H1 (cell line): Measurements from ENCODE around the gene PMS2. TPM values are rescaled to one million over a fixed set of nuclear protein-coding genes. Genes with fewer than 3 reads are reported as not detected.

Experiments
- CTCF ChIA-PET: fragments of 300-600 bp; sonication (Branson Sonifier 250); formaldehyde crosslinking; loops from one replicate; lab custom pipeline; 2021; ENCODE audit not compliant: partially characterized antibody; lab: Charles Lee
- POLR2A ChIA-PET: fragments of 300-600 bp; sonication (Branson Sonifier 250); formaldehyde crosslinking; loops from one replicate; lab custom pipeline; 2021; ENCODE audit warnings: inconsistent platforms; ENCODE audit not compliant: partially characterized antibody; lab: Charles Lee
- DNase-seq, 2 experiments: peaks; one replicate each; pipeline versions ENCODE4 v3.0.0 to v3.0.0-alpha.2; 2010 to 2022; ENCODE audit warnings: low spot score in 2 of 2, low read depth in 1 of 2, mixed read lengths in 1 of 2
- FAIRE-seq: peaks from 2 replicates; lab custom pipeline; 2011; peaks lifted over from hg19 to GRCh38; lab: Jason Lieb, UNC
- H2AFZ ChIP-seq: 2 replicates; pipeline ENCODE4 v1.8.1; 2012; ENCODE audit warnings: low read length, inconsistent platforms
- H2AK5ac ChIP-seq: 2 replicates; pipeline ENCODE4 v1.6.1; 2013; ENCODE audit warnings: low read depth, low read length
- H2BK120ac ChIP-seq: replicated peaks from 2 replicates; pipeline ENCODE3; 2013; ENCODE audit warnings: low read depth, low read length, inconsistent platforms
- H2BK12ac ChIP-seq: 2 replicates; pipeline ENCODE4 v1.6.1; 2013; ENCODE audit warnings: low read depth, low read length
- H2BK15ac ChIP-seq: 2 replicates; pipeline ENCODE4 v1.6.1; 2013; ENCODE audit warnings: low read length
- H2BK20ac ChIP-seq: 2 replicates; pipeline ENCODE4 v1.6.1; 2013; ENCODE audit warnings: low read length
- H2BK5ac ChIP-seq: 2 replicates; pipeline ENCODE4 v1.6.1; 2013; ENCODE audit warnings: low read depth, low read length
- H3K14ac ChIP-seq: 2 replicates; pipeline ENCODE4 v1.6.1; 2013; ENCODE audit warnings: inconsistent platforms; ENCODE audit not compliant: insufficient read length
- H3K18ac ChIP-seq: 2 replicates; pipeline ENCODE4 v1.6.1; 2013; ENCODE audit warnings: low read length; ENCODE audit errors: extremely low read depth
- H3K23ac ChIP-seq: 2 replicates; pipeline ENCODE4 v1.6.1; 2013; ENCODE audit warnings: inconsistent platforms; ENCODE audit not compliant: insufficient read length
- H3K23me2 ChIP-seq: 2 replicates; pipeline ENCODE4 v1.6.1; 2013; ENCODE audit warnings: low read depth, low read length
- H3K27ac ChIP-seq: 2 replicates; pipeline ENCODE4 v1.6.1; 2011; ENCODE audit warnings: low read depth, low read length, inconsistent platforms
- H3K27me3 ChIP-seq, 4 experiments: replicated peaks in 1 of 4; 1 replicate in 1 of 4; 2 replicates in 3 of 4; pipeline versions ENCODE4 v1.6.1 to v1.8.1; 2011 to 2013; ENCODE audit warnings: low read length in 3 of 4, mild to moderate bottlenecking in 3 of 4, inconsistent platforms in 2 of 4, mixed read lengths in 2 of 4, moderate library complexity in 1 of 4; ENCODE audit not compliant: control insufficient read depth in 3 of 4, insufficient read depth in 3 of 4; ENCODE audit errors: extremely low read depth in 1 of 4
- H3K36me3 ChIP-seq, 4 experiments: 2 replicates each; pipeline versions ENCODE4 v1.6.1 to v1.8.1; 2011 to 2013; ENCODE audit warnings: mild to moderate bottlenecking in 4 of 4, low read length in 3 of 4, moderate library complexity in 2 of 4, control low read depth in 1 of 4, inconsistent platforms in 1 of 4; ENCODE audit not compliant: insufficient read depth in 4 of 4, control insufficient read depth in 2 of 4
- H3K4ac ChIP-seq: replicated peaks from 2 replicates; pipeline ENCODE3; 2013; ENCODE audit warnings: low read length, low read depth, mixed read lengths, inconsistent platforms; ENCODE audit not compliant: insufficient read length
- H3K4me1 ChIP-seq, 4 experiments: replicated peaks in 1 of 4; 1 replicate in 1 of 4; 2 replicates in 3 of 4; pipeline versions ENCODE4 v1.6.1 to v1.8.1; 2011 to 2013; ENCODE audit warnings: low read length in 3 of 4, inconsistent platforms in 2 of 4, mixed read lengths in 1 of 4; ENCODE audit not compliant: insufficient read depth in 4 of 4, control insufficient read depth in 3 of 4
- H3K4me2 ChIP-seq, 2 experiments: 2 replicates each; pipeline versions ENCODE4 v1.6.1 to v1.8.1; 2011 to 2013; ENCODE audit warnings: low read depth in 2 of 2, low read length in 2 of 2, control low read depth in 1 of 2, inconsistent platforms in 1 of 2, mild to moderate bottlenecking in 1 of 2; ENCODE audit not compliant: insufficient read depth in 1 of 2
- H3K4me3 ChIP-seq, 4 experiments: fragments of 200-600, 300-600 bp in 1 of 4; sonication (generic), shearing (Covaris generic), sonication (Bioruptor Twin) in 1 of 4; 2 replicates each; pipeline versions ENCODE4 v1.5.1 to v1.8.1; 2011 to 2016; ENCODE audit warnings: low read length in 4 of 4, low read depth in 3 of 4, control low read depth in 2 of 4, inconsistent platforms in 2 of 4, mild to moderate bottlenecking in 2 of 4, mixed read lengths in 1 of 4, moderate library complexity in 1 of 4; ENCODE audit not compliant: insufficient read depth in 2 of 4; ENCODE audit errors: extremely low read depth in 1 of 4
- H3K56ac ChIP-seq: replicated peaks from 2 replicates; pipeline ENCODE3; 2013; ENCODE audit warnings: low read depth, mild to moderate bottlenecking, mixed read lengths, low read length, inconsistent platforms; ENCODE audit not compliant: insufficient read length
- H3K79me1 ChIP-seq: 2 replicates; pipeline ENCODE4 v1.6.1; 2013; ENCODE audit warnings: low read depth, low read length, control low read depth
- H3K79me2 ChIP-seq, 2 experiments: 2 replicates each; pipeline versions ENCODE4 v1.6.1 to v1.8.1; 2012 to 2013; ENCODE audit warnings: low read length in 2 of 2, mild to moderate bottlenecking in 2 of 2, inconsistent platforms in 1 of 2; ENCODE audit not compliant: insufficient read depth in 2 of 2, control insufficient read depth in 1 of 2
- H3K9ac ChIP-seq, 4 experiments: replicated peaks in 1 of 4; 1 replicate in 1 of 4; 2 replicates in 3 of 4; pipeline versions ENCODE4 v1.6.1 to v1.8.1; 2011 to 2013; ENCODE audit warnings: low read depth in 3 of 4, low read length in 3 of 4, control low read depth in 2 of 4, mild to moderate bottlenecking in 2 of 4, moderate library complexity in 2 of 4, inconsistent platforms in 1 of 4; ENCODE audit errors: extremely low read depth in 1 of 4
- H3K9me3 ChIP-seq, 2 experiments: 2 replicates each; pipeline versions ENCODE4 v1.6.1 to v1.8.1; 2012 to 2013; ENCODE audit warnings: mild to moderate bottlenecking in 2 of 2, moderate library complexity in 2 of 2, control low read depth in 1 of 2, inconsistent platforms in 1 of 2, low read depth in 1 of 2, low read length in 1 of 2, mixed read lengths in 1 of 2; ENCODE audit not compliant: insufficient read depth in 2 of 2
- H4K20me1 ChIP-seq, 2 experiments: replicated peaks in 1 of 2; 2 replicates each; pipeline versions ENCODE3 to v1.8.1; 2011 to 2013; ENCODE audit warnings: inconsistent platforms in 2 of 2, low read length in 2 of 2, mild to moderate bottlenecking in 1 of 2; ENCODE audit not compliant: insufficient read depth in 2 of 2, control insufficient read depth in 1 of 2
- H4K5ac ChIP-seq: 2 replicates; pipeline ENCODE4 v1.6.1; 2013; ENCODE audit warnings: low read length, low read depth, mixed read lengths, inconsistent platforms; ENCODE audit not compliant: insufficient read length
- H4K8ac ChIP-seq: 2 replicates; pipeline ENCODE4 v1.8.0; 2013; ENCODE audit warnings: mild to moderate bottlenecking, moderate library complexity, low read length, inconsistent platforms; ENCODE audit not compliant: insufficient read depth; ENCODE audit errors: extremely low read depth
- H4K91ac ChIP-seq: replicated peaks from 2 replicates; pipeline ENCODE3; 2013; ENCODE audit warnings: low read length, mixed read lengths, inconsistent platforms; ENCODE audit not compliant: insufficient read length
- BACH1 ChIP-seq: IDR thresholded peaks from 2 replicates; pipeline ENCODE4 v1.6.1; 2012; ENCODE audit warnings: low read length, improper control_type of control experiment
- CBX8 ChIP-seq: fragments of 300-800, 300-1000 bp; sonication (generic); IDR thresholded peaks from 2 replicates; pipeline ENCODE4 v1.7.1; 2016; ENCODE audit warnings: low read depth, low read length, borderline replicate concordance
- CEBPB ChIP-seq: IDR thresholded peaks from 2 replicates; pipeline ENCODE4 v1.6.1; 2012; ENCODE audit warnings: low read depth, low read length
- CHD2 ChIP-seq: IDR thresholded peaks from 2 replicates; pipeline ENCODE4 v1.6.1; 2012; ENCODE audit warnings: low read length, improper control_type of control experiment
- CTBP2 ChIP-seq: IDR thresholded peaks from 2 replicates; pipeline ENCODE4 v1.7.0; 2011; ENCODE audit warnings: borderline replicate concordance, mild to moderate bottlenecking, moderate library complexity, mixed read lengths, low read length; ENCODE audit not compliant: insufficient read depth, insufficient read length
- EGR1 ChIP-seq: IDR thresholded peaks from 2 replicates; pipeline ENCODE4 v1.6.1; 2011; ENCODE audit warnings: low read depth, low read length, borderline replicate concordance
- NANOG ChIP-seq: IDR thresholded peaks from 2 replicates; pipeline ENCODE4 v1.6.1; 2011; ENCODE audit warnings: low read length, low read depth, mild to moderate bottlenecking, inconsistent platforms; ENCODE audit not compliant: insufficient read depth, poor library complexity, severe bottlenecking
- POU5F1 ChIP-seq: IDR thresholded peaks from 2 replicates; pipeline ENCODE4 v1.6.1; 2011; ENCODE audit warnings: low read depth, mild to moderate bottlenecking, low read length, moderate library complexity
- RBBP5 ChIP-seq: IDR thresholded peaks from 2 replicates; pipeline ENCODE4 v1.7.1; 2012; ENCODE audit warnings: low read depth, mild to moderate bottlenecking, inconsistent platforms, low read length, moderate library complexity, borderline replicate concordance
- SP4 ChIP-seq: IDR thresholded peaks from 2 replicates; pipeline ENCODE4 v1.6.1; 2012; ENCODE audit warnings: low read length, inconsistent platforms
- TAF1 ChIP-seq: IDR thresholded peaks from 2 replicates; pipeline ENCODE4 v1.6.1; 2011; ENCODE audit warnings: mild to moderate bottlenecking, low read depth, low read length
- WGBS, 2 experiments: shearing (Covaris generic) in 1 of 2; methylation state at CpG; one replicate each; pipeline versions ENCODE4 v1.1.6 to v1.1.7; 2013 to 2015; ENCODE audit warnings: low lambda C conversion rate in 2 of 2, mixed read lengths in 2 of 2, inconsistent platforms in 1 of 2, low coverage in 1 of 2, missing lambda C conversion rate in 1 of 2; ENCODE audit not compliant: insufficient replicate concordance in 2 of 2, insufficient coverage in 1 of 2, insufficient read length in 1 of 2; ENCODE audit errors: extremely low coverage in 1 of 2, missing lambda C conversion rate in 1 of 2; 5-methylcytosine and 5-hydroxymethylcytosine counted together
- polyA plus RNA-seq, 7 experiments: library from polyadenylated mRNA; depleted of rRNA in 3 of 7; stranded (reverse) in 5 of 7; unstranded in 2 of 7; fragments of >200 nt in 5 of 7; fragments of 200-250 nt in 2 of 7; gene quantifications; 1 replicate in 5 of 7; 2 replicates in 1 of 7; 4 replicates in 1 of 7; pipeline versions ENCODE4 v1.2.1 to v1.2.3, GENCODE V29; 2011 to 2013; ENCODE audit warnings: missing spikeins in 2 of 7, mixed read lengths in 2 of 7
- total RNA-seq: library from RNA; stranded (reverse); fragmentation: NEBNext Ultra II Directional; extraction: Animal tissue kit (Norgen Biotek cat#: 25700); gene quantifications from 2 replicates; pipeline ENCODE4 v1.2.1, GENCODE V29; 2021

The PMS2 gene
- total and polyA plus RNA-seq, 2 of the 8 experiments (the other 6 are each of a cell fraction or from before 2014, with no cell fraction given) = 4.8 to 12.1 TPM

DNA sequence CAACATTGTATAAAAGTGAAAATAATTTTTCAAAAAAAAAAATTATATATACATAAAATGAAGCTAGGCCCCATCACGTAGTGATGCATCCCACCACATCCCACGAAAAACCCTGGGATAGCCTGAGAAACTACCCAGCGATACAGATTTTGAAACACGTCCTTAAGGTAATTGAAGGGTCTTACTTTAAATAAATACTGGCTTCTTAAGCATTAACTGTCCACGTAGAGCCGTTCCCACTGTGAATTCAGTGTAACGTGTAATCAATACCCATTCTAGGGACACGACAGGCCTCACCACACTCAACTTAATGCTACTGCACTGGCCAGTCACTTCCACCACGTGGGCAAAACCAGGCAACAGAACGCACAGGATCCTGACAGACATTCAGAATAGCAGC, 26.3 kb upstream of the PMS2 start:
- ChIA-PET CTCF (interaction anchor here (0.7 kb wide), 1 partner anchor 9 kb away, joined by 3 read pairs; no protein-coding TSS in a partner anchor), POLR2A (interaction anchor here (1.5 kb wide), 1 partner anchor 15 kb away, joined by 4 read pairs; no protein-coding TSS in a partner anchor)
- peaks cover 2 to 7% of the 10 kb centered on the region in 2 experiments for H4K20me1 ChIP-seq
- no peak overlapping the region for H2BK5ac ChIP-seq
- no peaks in the 10 kb centered on the region for H3K9me3 ChIP-seq
- H2AK5ac ChIP-seq = no peak overlapping the region
- H3K23ac ChIP-seq = no peak overlapping the region
- no peak overlapping the region for H2BK15ac ChIP-seq
- no peak overlapping the region for H2BK12ac ChIP-seq
- no peak overlapping the region for H3K56ac ChIP-seq
- no peak overlapping the region for H3K14ac ChIP-seq
- FAIRE-seq (no peak), DNase-seq (no peak)
- no peak overlapping the region for H3K9ac ChIP-seq
- no peak overlapping the region for H2BK120ac ChIP-seq
- H2AFZ ChIP-seq = no peak overlapping the region
- H3K23me2 ChIP-seq = no peaks in the 10 kb centered on the region
- H4K8ac ChIP-seq = no peak overlapping the region
- H3K27me3 ChIP-seq = no peaks in the 10 kb centered on the region
- H3K4me2 ChIP-seq = no peak overlapping the region
- WGBS, 2 experiments = 86% methylated on average over 10 of the region's 10 CpGs; no CpG with 5 or more reads in 1 of the 2 experiments
- no peak overlapping the region for H3K18ac ChIP-seq
- H3K79me2 ChIP-seq = peaks cover 0 to 3% of the 10 kb centered on the region in 2 experiments; a peak in 2 of 4 replicates
- TF ChIP-seq CBX8 (no peak), NANOG (no peak), TAF1 (no peak), EGR1 (no peak), BACH1 (no peak), CTBP2 (no peak), CEBPB (no peak), CHD2 (no peak), SP4 (no peak), RBBP5 (no peak), POU5F1 (no peak)
- peaks cover 7% of the 10 kb centered on the region; the same call in 1 of the 2 replicates for H3K79me1 ChIP-seq
- H3K27ac ChIP-seq = no peak overlapping the region
- H3K4me3 ChIP-seq = no peak overlapping the region
- H3K4me1 ChIP-seq = no peaks in the 10 kb centered on the region
- H2BK20ac ChIP-seq = no peak overlapping the region
- H4K91ac ChIP-seq = no peak overlapping the region
- H4K5ac ChIP-seq = no peak overlapping the region
- peaks cover 18 to 76% (median 39%) of the 10 kb centered on the region in 4 experiments for H3K36me3 ChIP-seq
- H3K4ac ChIP-seq = no peak overlapping the region
